H1 (cell line): ENCODE measurements around the gene SEMA3D. TPM values are rescaled to one million over a fixed set of nuclear protein-coding genes. Genes with fewer than 3 reads are reported as not detected.

ENCODE experiments used
- CTCF ChIA-PET: fragments of 300-600 bp; sonication (Branson Sonifier 250); formaldehyde crosslinking; loops from one replicate; lab custom pipeline; 2021; ENCODE audit not compliant: partially characterized antibody; lab: Charles Lee
- POLR2A ChIA-PET: fragments of 300-600 bp; sonication (Branson Sonifier 250); formaldehyde crosslinking; loops from one replicate; lab custom pipeline; 2021; ENCODE audit warnings: inconsistent platforms; ENCODE audit not compliant: partially characterized antibody; lab: Charles Lee
- DNase-seq, 2 experiments: peaks; one replicate each; pipeline versions ENCODE4 v3.0.0 to v3.0.0-alpha.2; 2010 to 2022; ENCODE audit warnings: low spot score in 2 of 2, low read depth in 1 of 2, mixed read lengths in 1 of 2
- FAIRE-seq: peaks from 2 replicates; lab custom pipeline; 2011; peaks lifted over from hg19 to GRCh38; lab: Jason Lieb, UNC
- H2AFZ ChIP-seq: 2 replicates; pipeline ENCODE4 v1.8.1; 2012; ENCODE audit warnings: low read length, inconsistent platforms
- H2AK5ac ChIP-seq: 2 replicates; pipeline ENCODE4 v1.6.1; 2013; ENCODE audit warnings: low read depth, low read length
- H2BK120ac ChIP-seq: replicated peaks from 2 replicates; pipeline ENCODE3; 2013; ENCODE audit warnings: low read depth, low read length, inconsistent platforms
- H2BK12ac ChIP-seq: 2 replicates; pipeline ENCODE4 v1.6.1; 2013; ENCODE audit warnings: low read depth, low read length
- H2BK15ac ChIP-seq: 2 replicates; pipeline ENCODE4 v1.6.1; 2013; ENCODE audit warnings: low read length
- H2BK20ac ChIP-seq: 2 replicates; pipeline ENCODE4 v1.6.1; 2013; ENCODE audit warnings: low read length
- H2BK5ac ChIP-seq: 2 replicates; pipeline ENCODE4 v1.6.1; 2013; ENCODE audit warnings: low read depth, low read length
- H3K14ac ChIP-seq: 2 replicates; pipeline ENCODE4 v1.6.1; 2013; ENCODE audit warnings: inconsistent platforms; ENCODE audit not compliant: insufficient read length
- H3K18ac ChIP-seq: 2 replicates; pipeline ENCODE4 v1.6.1; 2013; ENCODE audit warnings: low read length; ENCODE audit errors: extremely low read depth
- H3K23ac ChIP-seq: 2 replicates; pipeline ENCODE4 v1.6.1; 2013; ENCODE audit warnings: inconsistent platforms; ENCODE audit not compliant: insufficient read length
- H3K23me2 ChIP-seq: 2 replicates; pipeline ENCODE4 v1.6.1; 2013; ENCODE audit warnings: low read depth, low read length
- H3K27ac ChIP-seq: 2 replicates; pipeline ENCODE4 v1.6.1; 2011; ENCODE audit warnings: low read depth, low read length, inconsistent platforms
- H3K27me3 ChIP-seq, 4 experiments: replicated peaks in 1 of 4; 1 replicate in 1 of 4; 2 replicates in 3 of 4; pipeline versions ENCODE4 v1.6.1 to v1.8.1; 2011 to 2013; ENCODE audit warnings: low read length in 3 of 4, mild to moderate bottlenecking in 3 of 4, inconsistent platforms in 2 of 4, mixed read lengths in 2 of 4, moderate library complexity in 1 of 4; ENCODE audit not compliant: control insufficient read depth in 3 of 4, insufficient read depth in 3 of 4; ENCODE audit errors: extremely low read depth in 1 of 4
- H3K36me3 ChIP-seq, 4 experiments: 2 replicates each; pipeline versions ENCODE4 v1.6.1 to v1.8.1; 2011 to 2013; ENCODE audit warnings: mild to moderate bottlenecking in 4 of 4, low read length in 3 of 4, moderate library complexity in 2 of 4, control low read depth in 1 of 4, inconsistent platforms in 1 of 4; ENCODE audit not compliant: insufficient read depth in 4 of 4, control insufficient read depth in 2 of 4
- H3K4ac ChIP-seq: replicated peaks from 2 replicates; pipeline ENCODE3; 2013; ENCODE audit warnings: low read length, low read depth, mixed read lengths, inconsistent platforms; ENCODE audit not compliant: insufficient read length
- H3K4me1 ChIP-seq, 4 experiments: replicated peaks in 1 of 4; 1 replicate in 1 of 4; 2 replicates in 3 of 4; pipeline versions ENCODE4 v1.6.1 to v1.8.1; 2011 to 2013; ENCODE audit warnings: low read length in 3 of 4, inconsistent platforms in 2 of 4, mixed read lengths in 1 of 4; ENCODE audit not compliant: insufficient read depth in 4 of 4, control insufficient read depth in 3 of 4
- H3K4me2 ChIP-seq, 2 experiments: 2 replicates each; pipeline versions ENCODE4 v1.6.1 to v1.8.1; 2011 to 2013; ENCODE audit warnings: low read depth in 2 of 2, low read length in 2 of 2, control low read depth in 1 of 2, inconsistent platforms in 1 of 2, mild to moderate bottlenecking in 1 of 2; ENCODE audit not compliant: insufficient read depth in 1 of 2
- H3K4me3 ChIP-seq, 4 experiments: fragments of 200-600, 300-600 bp in 1 of 4; sonication (generic), shearing (Covaris generic), sonication (Bioruptor Twin) in 1 of 4; 2 replicates each; pipeline versions ENCODE4 v1.5.1 to v1.8.1; 2011 to 2016; ENCODE audit warnings: low read length in 4 of 4, low read depth in 3 of 4, control low read depth in 2 of 4, inconsistent platforms in 2 of 4, mild to moderate bottlenecking in 2 of 4, mixed read lengths in 1 of 4, moderate library complexity in 1 of 4; ENCODE audit not compliant: insufficient read depth in 2 of 4; ENCODE audit errors: extremely low read depth in 1 of 4
- H3K56ac ChIP-seq: replicated peaks from 2 replicates; pipeline ENCODE3; 2013; ENCODE audit warnings: low read depth, mild to moderate bottlenecking, mixed read lengths, low read length, inconsistent platforms; ENCODE audit not compliant: insufficient read length
- H3K79me1 ChIP-seq: 2 replicates; pipeline ENCODE4 v1.6.1; 2013; ENCODE audit warnings: low read depth, low read length, control low read depth
- H3K79me2 ChIP-seq, 2 experiments: 2 replicates each; pipeline versions ENCODE4 v1.6.1 to v1.8.1; 2012 to 2013; ENCODE audit warnings: low read length in 2 of 2, mild to moderate bottlenecking in 2 of 2, inconsistent platforms in 1 of 2; ENCODE audit not compliant: insufficient read depth in 2 of 2, control insufficient read depth in 1 of 2
- H3K9ac ChIP-seq, 4 experiments: replicated peaks in 1 of 4; 1 replicate in 1 of 4; 2 replicates in 3 of 4; pipeline versions ENCODE4 v1.6.1 to v1.8.1; 2011 to 2013; ENCODE audit warnings: low read depth in 3 of 4, low read length in 3 of 4, control low read depth in 2 of 4, mild to moderate bottlenecking in 2 of 4, moderate library complexity in 2 of 4, inconsistent platforms in 1 of 4; ENCODE audit errors: extremely low read depth in 1 of 4
- H3K9me3 ChIP-seq, 2 experiments: 2 replicates each; pipeline versions ENCODE4 v1.6.1 to v1.8.1; 2012 to 2013; ENCODE audit warnings: mild to moderate bottlenecking in 2 of 2, moderate library complexity in 2 of 2, control low read depth in 1 of 2, inconsistent platforms in 1 of 2, low read depth in 1 of 2, low read length in 1 of 2, mixed read lengths in 1 of 2; ENCODE audit not compliant: insufficient read depth in 2 of 2
- H4K20me1 ChIP-seq, 2 experiments: replicated peaks in 1 of 2; 2 replicates each; pipeline versions ENCODE3 to v1.8.1; 2011 to 2013; ENCODE audit warnings: inconsistent platforms in 2 of 2, low read length in 2 of 2, mild to moderate bottlenecking in 1 of 2; ENCODE audit not compliant: insufficient read depth in 2 of 2, control insufficient read depth in 1 of 2
- H4K5ac ChIP-seq: 2 replicates; pipeline ENCODE4 v1.6.1; 2013; ENCODE audit warnings: low read length, low read depth, mixed read lengths, inconsistent platforms; ENCODE audit not compliant: insufficient read length
- H4K8ac ChIP-seq: 2 replicates; pipeline ENCODE4 v1.8.0; 2013; ENCODE audit warnings: mild to moderate bottlenecking, moderate library complexity, low read length, inconsistent platforms; ENCODE audit not compliant: insufficient read depth; ENCODE audit errors: extremely low read depth
- H4K91ac ChIP-seq: replicated peaks from 2 replicates; pipeline ENCODE3; 2013; ENCODE audit warnings: low read length, mixed read lengths, inconsistent platforms; ENCODE audit not compliant: insufficient read length
- ASH2L ChIP-seq: fragments of 200-600, 300-600 bp; sonication (generic); IDR thresholded peaks from one replicate; pipeline ENCODE4 v1.7.1; 2017; ENCODE audit warnings: low read length
- CBX8 ChIP-seq: fragments of 300-800, 300-1000 bp; sonication (generic); IDR thresholded peaks from 2 replicates; pipeline ENCODE4 v1.7.1; 2016; ENCODE audit warnings: low read depth, low read length, borderline replicate concordance
- CTCF ChIP-seq, 3 experiments: IDR thresholded peaks; 1 replicate in 2 of 3; 2 replicates in 1 of 3; pipeline versions ENCODE4 v1.5.1 to v1.6.1; 2011; ENCODE audit warnings: low read length in 3 of 3, mild to moderate bottlenecking in 3 of 3, inconsistent platforms in 2 of 3, low read depth in 1 of 3, moderate library complexity in 1 of 3; ENCODE audit not compliant: insufficient read depth in 1 of 3; ENCODE audit errors: control extremely low read depth in 1 of 3
- EZH2 ChIP-seq: fragments of 200-600 bp; sonication (generic); IDR thresholded peaks from 2 replicates; pipeline ENCODE4 v1.7.1; 2012; ENCODE audit warnings: low read depth, mild to moderate bottlenecking, moderate library complexity, low read length, inconsistent platforms; ENCODE audit not compliant: severe bottlenecking
- FOSL1 ChIP-seq: IDR thresholded peaks from 2 replicates; pipeline ENCODE4 v1.6.1; 2011; ENCODE audit warnings: mild to moderate bottlenecking, low read depth, low read length, moderate library complexity; ENCODE audit not compliant: insufficient read depth
- GABPA ChIP-seq: IDR thresholded peaks from 2 replicates; pipeline ENCODE4 v1.6.1; 2011; ENCODE audit warnings: mild to moderate bottlenecking, low read length, moderate library complexity, borderline replicate concordance; ENCODE audit not compliant: insufficient read depth
- MAX ChIP-seq: IDR thresholded peaks from 2 replicates; pipeline ENCODE4 v1.6.1; 2012; ENCODE audit warnings: inconsistent platforms
- POU5F1 ChIP-seq: IDR thresholded peaks from 2 replicates; pipeline ENCODE4 v1.6.1; 2011; ENCODE audit warnings: low read depth, mild to moderate bottlenecking, low read length, moderate library complexity
- WGBS, 2 experiments: shearing (Covaris generic) in 1 of 2; methylation state at CpG; one replicate each; pipeline versions ENCODE4 v1.1.6 to v1.1.7; 2013 to 2015; ENCODE audit warnings: low lambda C conversion rate in 2 of 2, mixed read lengths in 2 of 2, inconsistent platforms in 1 of 2, low coverage in 1 of 2, missing lambda C conversion rate in 1 of 2; ENCODE audit not compliant: insufficient replicate concordance in 2 of 2, insufficient coverage in 1 of 2, insufficient read length in 1 of 2; ENCODE audit errors: extremely low coverage in 1 of 2, missing lambda C conversion rate in 1 of 2; 5-methylcytosine and 5-hydroxymethylcytosine counted together
- polyA plus RNA-seq, 7 experiments: library from polyadenylated mRNA; depleted of rRNA in 3 of 7; stranded (reverse) in 5 of 7; unstranded in 2 of 7; fragments of >200 nt in 5 of 7; fragments of 200-250 nt in 2 of 7; gene quantifications; 1 replicate in 5 of 7; 2 replicates in 1 of 7; 4 replicates in 1 of 7; pipeline versions ENCODE4 v1.2.1 to v1.2.3, GENCODE V29; 2011 to 2013; ENCODE audit warnings: missing spikeins in 2 of 7, mixed read lengths in 2 of 7
- total RNA-seq: library from RNA; stranded (reverse); fragmentation: NEBNext Ultra II Directional; extraction: Animal tissue kit (Norgen Biotek cat#: 25700); gene quantifications from 2 replicates; pipeline ENCODE4 v1.2.1, GENCODE V29; 2021

SEMA3D gene
- total and polyA plus RNA-seq, 2 of the 8 experiments (the other 6 are each of a cell fraction or from before 2014, with no cell fraction given), result 1.6 to 3.5 TPM

GRCh38 chr7:85055196-85055595 lies 131.7 kb downstream of the SEMA3D start:
- Histone ChIP-seq H3K79me1 (no peaks in the 10 kb centered on the region), H4K91ac (no peak overlapping the region), H2BK12ac (no peak overlapping the region), H3K4me2 (no peak overlapping the region), H3K14ac (no peak overlapping the region), H3K4me1 (peaks cover 0 to 3% (median 0%) of the 10 kb centered on the region in 4 experiments; a peak in 1 of 7 replicates), H2BK5ac (no peak overlapping the region), H2BK120ac (no peak overlapping the region), H4K8ac (no peak overlapping the region), H3K4ac (no peak overlapping the region), H3K9me3 (no peaks in the 10 kb centered on the region), H3K36me3 (no peaks in the 10 kb centered on the region), H4K5ac (no peak overlapping the region), H2AK5ac (no peak overlapping the region), H3K9ac (no peak overlapping the region), H2BK20ac (no peak overlapping the region), H3K23ac (no peak overlapping the region), H3K23me2 (no peaks in the 10 kb centered on the region), H3K56ac (no peak overlapping the region), H2AFZ (no peak overlapping the region), H3K79me2 (no peaks in the 10 kb centered on the region), H3K18ac (no peak overlapping the region), H3K27ac (no peak overlapping the region), H3K4me3 (no peak overlapping the region), H3K27me3 (no peaks in the 10 kb centered on the region), H4K20me1 (no peaks in the 10 kb centered on the region), H2BK15ac (no peak overlapping the region)
- ChIA-PET POLR2A (no interaction called here), CTCF (interaction anchor here (0.9 to 1.6 kb wide), 7 partner anchors 11 to 696 kb away, joined by 3 to 5 read pairs (median 3); partner anchors contain the start of gene SEMA3D)
- WGBS, 2 experiments, result 85% methylated on average over 2 of the region's 2 CpGs; no CpG with 5 or more reads in 1 of the 2 experiments
- no peak for FAIRE-seq
- no peak for DNase-seq
- no peak for TF ChIP-seq POU5F1
- no peak for TF ChIP-seq FOSL1
- TF ChIP-seq EZH2, result no peak
- no peak for TF ChIP-seq CTCF (IDR thresholded peaks at IDR 0.05; ENCODE audit: control extremely low read depth in 1 of 3, insufficient read depth in 1 of 3, low read depth in 1 of 3, low read length in 3 of 3)
- TF ChIP-seq CBX8, result no peak
- no peak for TF ChIP-seq ASH2L
- no peak for TF ChIP-seq GABPA
- TF ChIP-seq MAX, result no peak
